Naive B cell (primary cell): ENCODE data around the gene GPR176. TPM values are rescaled to one million over a fixed set of nuclear protein-coding genes. Genes with fewer than 3 reads are reported as not detected.

ENCODE experiments used
- ATAC-seq, 2 donors: fragments of 150-1000 bp; cut with Tn5 transposase; 2 replicates each; pipeline ENCODE4 v1.10.0; 2021; ENCODE audit warnings: low read depth in 2 of 2, mild to moderate bottlenecking in 2 of 2, moderate library complexity in 2 of 2
- DNase-seq: peaks from one replicate; pipeline ENCODE4 v3.0.0; 2022
- H3K27ac Mint-ChIP-seq, 6 donors: one replicate each; pipeline ENCODE4 v1.8.0; 2020 to 2022; ENCODE audit warnings: mild to moderate bottlenecking in 6 of 6, mixed read lengths in 6 of 6, moderate library complexity in 5 of 6, inconsistent platforms in 2 of 6
- H3K27me3 Mint-ChIP-seq, 3 donors: one replicate each; pipeline ENCODE4 v1.8.0; 2021 to 2022; ENCODE audit warnings: mixed read lengths in 3 of 3, mild to moderate bottlenecking in 1 of 3
- H3K36me3 Mint-ChIP-seq, 2 donors: one replicate each; pipeline ENCODE4 v1.8.0; 2020 to 2022; ENCODE audit warnings: mixed read lengths in 2 of 2, inconsistent platforms in 1 of 2, mild to moderate bottlenecking in 1 of 2
- H3K4me1 Mint-ChIP-seq, 3 donors: one replicate each; pipeline ENCODE4 v1.8.0; 2020 to 2022; ENCODE audit warnings: mixed read lengths in 3 of 3, inconsistent platforms in 1 of 3, mild to moderate bottlenecking in 1 of 3, moderate library complexity in 1 of 3
- H3K4me3 Mint-ChIP-seq, 8 donors: one replicate each; pipeline ENCODE4 v1.8.0; 2020 to 2022; ENCODE audit warnings: mild to moderate bottlenecking in 8 of 8, mixed read lengths in 8 of 8, moderate library complexity in 8 of 8, inconsistent platforms in 2 of 8
- H3K9me3 Mint-ChIP-seq, 7 donors: one replicate each; pipeline ENCODE4 v1.8.0; 2020 to 2022; ENCODE audit warnings: mixed read lengths in 7 of 7, mild to moderate bottlenecking in 5 of 7, inconsistent platforms in 2 of 7, moderate library complexity in 1 of 7
- polyA plus RNA-seq, 6 donors: library from polyadenylated mRNA; unstranded; fragments of 300-500 nt; fragmentation: Illumina TruSeq; gene quantifications; one replicate each; pipeline ENCODE4 v1.2.3, GENCODE V29; 2021; ENCODE audit warnings: low read depth in 6 of 6

The GPR176 gene
- under 1 TPM in 2 of 6 donors, not detected in 4; 0.12 to 0.15 TPM for polyA plus RNA-seq

- Mint-ChIP-seq H3K36me3 (no peaks in the 10 kb centered on the region), H3K9me3 (peaks cover 0 to 2% (median 0%) of the 10 kb centered on the region in 7 donors), H3K27ac (peak within 1 kb of the TSS; percentile 47 to 91 (median 72)), H3K27me3 (peaks cover 10 to 20% (median 11%) of the 10 kb centered on the region in 3 donors), H3K4me1 (peaks cover 5 to 21% (median 17%) of the 10 kb centered on the region in 3 donors), H3K4me3 (peak within 1 kb of the TSS; percentile 84 to 96 (median 90))
- ATAC-seq (peak; percentile 2 to 24), DNase-seq (peak; percentile 27)
Measured at GRCh38 chr15:39919748-39920509, at the start of gene GPR176. TSS of gene GPR176 (minus strand) at chr15:39920266. CDS start at chr15:39920026, 240 bp downstream.

DNA sequence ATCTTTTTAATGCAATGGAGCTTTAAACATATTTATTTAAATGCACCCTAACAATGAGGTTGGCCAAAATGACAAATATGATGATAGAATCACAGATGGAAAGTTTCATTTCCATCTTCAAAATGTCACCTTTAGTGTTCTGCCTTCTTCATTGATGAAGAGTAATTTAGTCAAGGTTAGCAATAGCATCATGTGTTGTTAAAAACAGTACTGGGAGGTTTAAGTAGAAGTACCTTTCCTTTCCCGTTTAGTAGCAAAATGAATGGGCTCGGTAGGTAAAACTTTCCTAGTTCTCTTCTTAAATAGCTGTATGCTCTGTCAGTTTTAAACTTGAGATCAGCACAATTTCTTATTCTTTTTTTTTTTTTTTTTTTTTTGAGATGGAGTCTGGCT lies 48.9 kb upstream of the GPR176 start:
- ATAC-seq (no peak), DNase-seq (no peak)
- H3K27ac Mint-ChIP-seq: peak overlapping the region in 1 of 6 donors; percentile 30

DNA sequence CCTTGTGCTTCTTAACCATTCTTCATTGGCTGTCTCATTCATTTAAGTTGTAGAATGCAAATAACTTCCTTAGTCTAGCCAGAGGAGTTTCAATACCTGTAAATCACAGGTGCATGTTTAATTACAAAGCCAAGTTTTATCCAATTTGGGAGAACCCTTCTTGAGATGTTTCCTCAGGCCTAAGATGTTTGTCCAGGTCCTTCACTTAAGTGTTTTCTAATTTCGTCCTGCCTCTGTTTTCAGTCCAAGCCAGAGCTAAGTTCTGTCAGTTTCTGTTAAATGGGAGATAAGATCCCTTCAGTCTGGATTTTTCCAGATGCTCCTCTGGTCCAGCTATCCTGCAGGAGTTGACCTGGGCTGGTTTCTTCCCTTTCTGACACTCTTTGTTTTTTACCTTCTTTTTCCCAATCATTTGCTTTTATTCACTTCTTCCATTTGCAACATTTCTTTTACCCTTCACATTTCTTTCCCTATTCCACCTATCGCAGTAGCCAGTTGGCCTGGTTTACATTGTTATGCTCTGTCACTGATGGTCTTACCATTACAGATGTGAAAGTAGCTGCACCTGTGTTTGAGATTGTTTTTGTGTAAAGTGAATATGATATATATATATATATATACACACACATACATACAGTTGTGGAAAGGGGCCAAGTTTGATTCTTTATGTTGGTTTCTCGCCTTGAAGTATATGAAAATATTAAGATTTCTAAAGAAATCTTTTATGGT lies 48.4 kb upstream of the GPR176 start:
- ATAC-seq: no peak
- H3K4me1 Mint-ChIP-seq: peaks cover 0 to 3% (median 0%) of the 10 kb centered on the region in 3 donors
- peaks cover 17 to 30% of the 10 kb centered on the region in 2 donors for H3K36me3 Mint-ChIP-seq

More for the DNA sequence above, 48.9 kb upstream of the GPR176 start:
- Mint-ChIP-seq H3K27me3 (no peaks in the 10 kb centered on the region), H3K36me3 (peaks cover 17 to 30% of the 10 kb centered on the region in 2 donors), H3K4me3 (no peak overlapping the region), H3K9me3 (no peaks in the 10 kb centered on the region), H3K4me1 (peaks cover 0 to 3% (median 0%) of the 10 kb centered on the region in 3 donors)

GRCh38 chr15:39966521-39966920 lies 46.5 kb upstream of the GPR176 start:
- Mint-ChIP-seq H3K9me3 (no peaks in the 10 kb centered on the region), H3K27ac (no peak overlapping the region), H3K36me3 (peaks cover 17 to 39% of the 10 kb centered on the region in 2 donors), H3K4me3 (no peak overlapping the region), H3K4me1 (peaks cover 0 to 3% (median 0%) of the 10 kb centered on the region in 3 donors), H3K27me3 (no peaks in the 10 kb centered on the region)
- no peak for ATAC-seq
- no peak for DNase-seq

More for the DNA sequence above, 48.4 kb upstream of the GPR176 start:
- H3K9me3 Mint-ChIP-seq: no peaks in the 10 kb centered on the region
- no peak overlapping the region for H3K4me3 Mint-ChIP-seq
- H3K27ac Mint-ChIP-seq: peak overlapping the region in 1 of 6 donors; percentile 96
- DNase-seq: no peak
- no peaks in the 10 kb centered on the region for H3K27me3 Mint-ChIP-seq

DNA sequence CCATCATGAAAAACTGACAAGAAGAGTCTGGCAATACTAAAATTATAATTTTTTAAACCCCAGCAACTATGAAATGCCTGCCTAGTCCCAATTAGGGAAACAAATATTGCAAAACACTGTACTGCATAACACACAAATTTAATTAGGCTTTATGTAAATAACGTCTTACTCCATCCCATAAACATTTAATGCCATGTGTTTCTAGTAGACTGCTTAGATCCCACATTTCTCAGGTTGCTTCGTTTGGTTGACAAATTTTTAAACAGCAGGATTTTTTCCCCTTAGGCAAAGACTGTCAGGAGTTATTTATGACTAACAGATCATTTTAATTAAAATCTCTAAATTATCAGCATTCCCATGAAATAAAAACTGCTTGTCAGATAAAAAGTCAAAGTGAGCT lies 43.7 kb upstream of the GPR176 start:
- H3K27me3 Mint-ChIP-seq: no peaks in the 10 kb centered on the region
- peaks cover 0 to 3% (median 0%) of the 10 kb centered on the region in 3 donors for H3K4me1 Mint-ChIP-seq
- no peak overlapping the region for H3K4me3 Mint-ChIP-seq
- H3K27ac Mint-ChIP-seq: no peak overlapping the region
- no peak for DNase-seq
- H3K36me3 Mint-ChIP-seq: peaks cover 16 to 31% of the 10 kb centered on the region in 2 donors
- ATAC-seq: no peak
- H3K9me3 Mint-ChIP-seq: no peaks in the 10 kb centered on the region

- DNase-seq: no peak
- Mint-ChIP-seq H3K27ac (no peak overlapping the region), H3K27me3 (no peaks in the 10 kb centered on the region), H3K4me1 (no peaks in the 10 kb centered on the region), H3K36me3 (peaks cover 8 to 30% of the 10 kb centered on the region in 2 donors), H3K9me3 (no peaks in the 10 kb centered on the region), H3K4me3 (no peak overlapping the region)
- no peak for ATAC-seq
Measured at GRCh38 chr15:39961051-39961450, 41.0 kb upstream of the GPR176 start.

DNA sequence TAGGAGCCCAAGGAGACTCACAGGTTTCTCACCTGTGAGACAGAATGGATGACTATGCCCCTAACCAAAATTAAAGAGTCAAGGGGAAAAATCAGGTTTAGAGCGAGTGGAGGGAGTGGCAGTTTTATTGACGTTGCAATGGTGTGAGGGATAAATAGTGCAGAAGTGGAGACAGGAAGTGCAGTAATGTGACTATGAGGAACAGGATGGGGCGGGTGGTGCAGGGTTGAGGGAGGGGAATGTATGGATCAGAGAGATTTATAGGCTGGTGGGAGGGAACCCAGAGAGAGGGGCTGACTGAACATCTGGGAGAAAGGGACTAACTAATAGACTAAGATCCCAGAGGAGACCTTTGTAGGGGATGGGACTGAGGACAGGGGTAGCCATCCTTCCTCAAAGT lies 40.3 kb upstream of the GPR176 start:
- Mint-ChIP-seq H3K27ac (no peak overlapping the region), H3K27me3 (no peaks in the 10 kb centered on the region), H3K4me1 (no peaks in the 10 kb centered on the region), H3K9me3 (no peaks in the 10 kb centered on the region), H3K4me3 (no peak overlapping the region), H3K36me3 (peaks cover 8 to 24% of the 10 kb centered on the region in 2 donors)
- ATAC-seq (no peak), DNase-seq (no peak)

DNA sequence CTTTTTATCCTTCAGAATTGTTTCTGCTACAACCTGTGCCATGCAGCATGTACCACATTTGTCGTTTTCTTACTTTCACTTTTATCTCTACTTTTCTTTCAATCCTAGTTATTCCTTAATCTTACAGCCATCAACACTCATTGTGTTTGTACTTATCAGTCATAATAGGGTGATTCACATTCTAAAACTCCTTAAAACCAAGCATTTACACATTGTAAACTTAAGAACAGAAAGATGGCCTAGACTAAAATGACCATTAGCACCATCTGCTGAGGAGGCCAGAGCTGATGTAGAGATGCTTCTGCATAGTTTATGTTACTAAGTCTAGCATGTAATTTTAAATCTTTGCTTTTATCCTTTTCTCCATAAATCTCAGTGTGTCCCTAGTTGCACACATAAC lies 39.3 kb upstream of the GPR176 start:
- no peak overlapping the region for H3K27ac Mint-ChIP-seq
- no peaks in the 10 kb centered on the region for H3K4me1 Mint-ChIP-seq
- H3K36me3 Mint-ChIP-seq: peaks cover 16 to 23% of the 10 kb centered on the region in 2 donors
- H3K4me3 Mint-ChIP-seq: no peak overlapping the region
- ATAC-seq: no peak
- no peaks in the 10 kb centered on the region for H3K27me3 Mint-ChIP-seq
- H3K9me3 Mint-ChIP-seq: no peaks in the 10 kb centered on the region
- no peak for DNase-seq

DNA sequence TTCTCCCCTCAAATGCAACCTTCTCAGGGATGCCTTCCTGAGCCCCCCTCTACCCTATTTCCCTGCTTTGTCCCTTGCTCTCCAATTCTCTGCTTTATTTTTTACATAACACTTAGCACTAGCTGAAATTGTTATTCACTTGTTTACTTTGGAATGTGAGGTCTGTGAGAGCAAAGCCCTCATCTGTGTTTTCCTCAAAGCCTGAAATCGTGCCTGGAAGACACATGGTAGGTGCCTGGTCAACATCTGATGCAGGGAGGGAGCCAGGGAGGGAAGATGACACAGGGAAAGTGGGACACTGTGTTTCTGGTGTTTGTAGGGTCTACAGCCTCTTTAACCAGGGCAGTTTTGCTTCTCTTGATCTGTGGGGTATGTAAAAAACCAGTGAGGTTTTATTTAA lies 37.4 kb upstream of the GPR176 start:
- no peaks in the 10 kb centered on the region for H3K27me3 Mint-ChIP-seq
- H3K27ac Mint-ChIP-seq: no peak overlapping the region

GRCh38 chr15:39953521-39953920 lies 33.5 kb upstream of the GPR176 start:
- DNase-seq (no peak), ATAC-seq (no peak)
- H3K36me3 Mint-ChIP-seq: peaks cover 25 to 39% of the 10 kb centered on the region in 2 donors
- H3K27me3 Mint-ChIP-seq: no peaks in the 10 kb centered on the region
- no peaks in the 10 kb centered on the region for H3K9me3 Mint-ChIP-seq
- no peak overlapping the region for H3K27ac Mint-ChIP-seq
- H3K4me1 Mint-ChIP-seq: no peaks in the 10 kb centered on the region
- no peak overlapping the region for H3K4me3 Mint-ChIP-seq

More for the DNA sequence above, 37.4 kb upstream of the GPR176 start:
- DNase-seq (no peak), ATAC-seq (no peak)
- Mint-ChIP-seq H3K4me1 (no peaks in the 10 kb centered on the region), H3K36me3 (peaks cover 24 to 25% of the 10 kb centered on the region in 2 donors), H3K4me3 (no peak overlapping the region), H3K9me3 (no peaks in the 10 kb centered on the region)

DNA sequence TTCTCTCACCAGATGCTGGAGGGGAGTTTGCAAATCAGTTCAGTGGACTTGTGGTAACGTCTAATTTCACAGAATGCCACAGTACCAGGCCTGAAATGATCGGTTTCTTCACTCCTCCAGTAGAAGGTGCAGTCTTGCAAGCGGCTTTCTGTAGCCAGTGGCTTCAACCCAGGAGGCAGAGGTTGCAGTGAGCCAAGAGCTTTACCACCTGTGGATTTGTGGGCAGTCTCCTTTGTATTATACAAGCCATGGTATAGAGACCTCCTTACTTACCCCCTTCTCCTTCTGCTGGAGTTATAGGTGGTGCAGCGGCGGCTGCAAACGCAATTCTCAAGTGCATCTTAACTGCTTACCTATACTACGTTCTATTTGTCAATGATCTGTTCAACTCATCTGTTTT lies 31.5 kb upstream of the GPR176 start:
- H3K4me1 Mint-ChIP-seq: no peaks in the 10 kb centered on the region
- no peaks in the 10 kb centered on the region for H3K27me3 Mint-ChIP-seq
- ATAC-seq: no peak
- no peak overlapping the region for H3K27ac Mint-ChIP-seq
- no peaks in the 10 kb centered on the region for H3K9me3 Mint-ChIP-seq
- no peak for DNase-seq
- H3K4me3 Mint-ChIP-seq: no peak overlapping the region
- peaks cover 17 to 29% of the 10 kb centered on the region in 2 donors for H3K36me3 Mint-ChIP-seq

GRCh38 chr15:39948817-39949216 lies 28.8 kb upstream of the GPR176 start:
- ATAC-seq: no peak
- DNase-seq: no peak
- Mint-ChIP-seq H3K4me1 (no peaks in the 10 kb centered on the region), H3K27me3 (no peaks in the 10 kb centered on the region), H3K9me3 (no peaks in the 10 kb centered on the region), H3K36me3 (peaks cover 29 to 46% of the 10 kb centered on the region in 2 donors), H3K4me3 (no peak overlapping the region), H3K27ac (no peak overlapping the region)

GRCh38 chr15:39947401-39948197 lies 27.5 kb upstream of the GPR176 start:
- Mint-ChIP-seq H3K36me3 (peaks cover 24 to 44% of the 10 kb centered on the region in 2 donors), H3K4me3 (no peak overlapping the region), H3K27me3 (no peaks in the 10 kb centered on the region), H3K27ac (peak overlapping the region in 1 of 6 donors; percentile 78), H3K9me3 (no peaks in the 10 kb centered on the region), H3K4me1 (no peaks in the 10 kb centered on the region)
- DNase-seq (no peak), ATAC-seq (no peak)
